HFF-Myc (cell line): Measurements from ENCODE around the gene DDX56.

Source experiments
- DNase-seq: peaks from one replicate; pipeline ENCODE4 v3.0.0-alpha.2; 2011; ENCODE audit warnings: low read depth; ENCODE audit errors: extremely low read depth
- H3K4me3 ChIP-seq: replicated peaks from 2 replicates; pipeline ENCODE4 v1.5.1; 2011; ENCODE audit warnings: low read depth, mild to moderate bottlenecking, control low read depth, low read length
- CTCF ChIP-seq: IDR thresholded peaks from 2 replicates; pipeline ENCODE4 v1.5.1; 2012; ENCODE audit warnings: mild to moderate bottlenecking, low read depth, low read length, control low read depth; ENCODE audit errors: missing control alignments

DDX56 gene

GRCh38 chr7:44595934-44596635 is 22.4 kb upstream of the DDX56 start:
- no peak for TF ChIP-seq CTCF
- DNase-seq = no peak
- H3K4me3 ChIP-seq = no peak overlapping the region

GRCh38 chr7:44590910-44591309 is 17.2 kb upstream of the DDX56 start:
- H3K4me3 ChIP-seq = no peak overlapping the region
- no peak for TF ChIP-seq CTCF

GRCh38 chr7:44587843-44588711 is 14.4 kb upstream of the DDX56 start:
- DNase-seq = peak; percentile 56
- no peak overlapping the region for H3K4me3 ChIP-seq
- TF ChIP-seq CTCF = peak; percentile 49

More at GRCh38 chr7:44590910-44591309, 17.2 kb upstream of the DDX56 start:
- DNase-seq = no peak

- H3K4me3 ChIP-seq = peak overlapping the region; percentile 88
- DNase-seq = no peak
- no peak for TF ChIP-seq CTCF
These were observed 9.6 kb upstream of the DDX56 start for GRCh38 chr7:44583146-44583865.

- DNase-seq = peak; percentile 94
- peak within 1 kb of the TSS; percentile 88 for H3K4me3 ChIP-seq
- no peak for TF ChIP-seq CTCF
These were observed 8.3 kb upstream of the DDX56 start, which contains the start of gene TMED4 for GRCh38 chr7:44581879-44582603. Gene TMED4 (minus strand): TSS chr7:44582231. CDS start chr7:44582206, 25 bp downstream.
